LNCaP clone FGC (cell line): Measurements from ENCODE around the gene CDK3.

Experiments used
- DNase-seq: peaks from one replicate; pipeline ENCODE4 v3.0.0-alpha.2; 2011; ENCODE audit warnings: low read depth
- H3K4me3 ChIP-seq: 2 replicates; pipeline ENCODE4 v1.5.1; 2011; ENCODE audit warnings: mild to moderate bottlenecking, low read depth, low read length, control low read depth
- CTCF ChIP-seq: IDR thresholded peaks from 2 replicates; pipeline ENCODE4 v1.5.1; 2012; ENCODE audit warnings: mild to moderate bottlenecking; ENCODE audit not compliant: control insufficient read depth, insufficient read depth; ENCODE audit errors: extremely low read depth

Gene CDK3

DNA sequence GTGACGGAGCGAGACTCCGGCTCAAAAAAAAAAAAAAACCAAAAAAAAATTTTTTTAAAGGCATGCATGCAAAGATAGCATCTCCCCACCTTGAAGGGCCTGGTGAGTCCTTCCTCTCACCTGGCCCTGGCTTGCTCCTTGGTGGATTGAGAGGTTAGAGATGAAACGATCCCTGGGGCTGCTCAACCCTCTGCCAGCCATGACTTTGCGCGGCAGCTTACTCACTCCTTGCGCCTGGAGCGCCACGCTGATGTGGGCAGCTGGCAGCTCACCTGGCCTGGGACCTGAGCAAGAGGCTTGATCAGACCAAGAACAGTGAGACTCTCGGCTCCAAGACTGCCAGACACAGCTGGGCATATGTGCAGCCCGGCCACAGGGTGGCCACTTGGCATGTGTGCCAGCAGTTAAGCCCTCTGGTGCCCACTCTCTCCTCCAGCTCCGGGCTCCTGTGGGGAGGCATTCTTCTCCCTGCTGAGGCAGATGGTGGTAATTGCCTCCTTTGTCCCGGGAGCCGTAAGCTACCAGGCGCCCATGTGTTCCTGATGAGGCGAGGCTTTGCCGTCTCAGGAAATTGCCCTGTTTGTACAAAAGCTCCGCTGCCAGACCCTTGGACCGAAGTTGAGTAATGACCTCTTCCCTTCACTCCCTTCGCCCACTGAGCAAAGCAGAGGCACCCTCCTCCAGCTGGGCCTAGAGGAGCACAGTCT lies 31.6 kb downstream of the CDK3 start:
- DNase-seq, result no peak
- H3K4me3 ChIP-seq, result no peak overlapping the region

GRCh38 chr17:76032780-76033108 lies 32.1 kb downstream of the CDK3 start:
- no peak overlapping the region for H3K4me3 ChIP-seq
- TF ChIP-seq CTCF, result no peak
- DNase-seq, result no peak

More for the DNA sequence above, 31.6 kb downstream of the CDK3 start:
- no peak for TF ChIP-seq CTCF

DNA sequence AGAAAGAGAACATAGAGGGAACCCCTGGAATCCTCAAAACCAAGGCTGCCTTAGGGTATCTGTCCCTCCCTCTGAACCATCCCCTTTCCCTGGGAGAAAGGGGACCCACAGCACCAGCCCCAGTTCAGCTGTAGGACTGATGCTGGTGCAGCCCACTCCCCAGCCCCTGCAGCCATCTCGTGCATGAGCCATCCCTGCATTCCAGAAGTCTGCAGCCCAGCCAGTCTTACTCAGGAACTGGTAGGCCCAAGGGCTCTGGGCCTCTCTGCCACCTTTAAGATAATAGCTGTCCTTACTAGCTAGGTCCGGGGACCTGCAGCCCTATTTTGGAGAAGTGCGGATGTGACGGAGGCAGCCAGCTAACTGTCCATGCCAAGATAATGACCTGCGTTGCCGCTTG lies 32.5 kb downstream of the CDK3 start:
- no peak for DNase-seq
- H3K4me3 ChIP-seq, result no peak overlapping the region
- TF ChIP-seq CTCF, result no peak

DNA sequence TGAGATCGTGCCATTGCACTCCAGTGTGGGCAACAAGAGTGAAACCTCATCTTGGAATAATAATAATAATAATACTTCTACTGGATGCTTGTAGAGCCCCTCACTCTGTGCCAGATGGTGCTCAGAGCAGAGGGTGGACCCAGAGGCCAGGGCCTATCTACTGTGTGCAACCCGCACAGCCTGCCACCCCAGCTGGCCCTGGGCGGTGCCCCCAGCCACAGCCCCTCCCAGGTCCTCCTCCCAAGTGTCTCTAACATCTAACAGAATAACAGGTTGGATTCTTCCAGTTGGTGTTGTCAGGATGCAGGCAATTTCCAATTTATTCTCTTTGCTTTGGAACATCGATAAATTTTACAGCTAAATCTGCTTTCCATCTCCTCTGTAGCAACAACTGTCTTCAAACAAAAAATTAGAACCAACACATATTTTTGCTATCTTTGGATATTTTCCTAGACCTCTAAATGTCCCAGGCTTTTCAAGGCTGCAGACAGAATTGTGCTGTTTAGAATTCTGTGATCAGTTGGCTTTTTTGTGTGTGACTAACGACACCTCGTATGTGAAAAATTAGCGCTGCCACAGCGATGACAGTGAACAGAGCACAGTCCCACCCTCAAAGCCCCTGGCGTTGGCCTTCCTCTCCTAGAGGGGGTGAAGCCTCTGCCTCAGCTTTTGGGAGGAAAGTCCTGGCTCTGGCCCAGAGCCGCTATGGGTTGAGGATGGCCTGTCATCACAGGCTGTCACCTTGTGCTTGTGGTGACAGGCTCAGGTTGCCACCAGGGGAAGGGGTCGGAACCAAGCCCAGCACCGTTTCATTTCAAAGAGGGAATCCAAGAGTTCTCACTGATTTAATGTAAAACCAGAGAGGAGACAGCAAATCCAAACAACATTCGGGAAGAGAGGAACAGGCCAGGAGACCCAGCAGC lies 34.0 kb downstream of the CDK3 start:
- no peak overlapping the region for H3K4me3 ChIP-seq
- DNase-seq, result no peak
- no peak for TF ChIP-seq CTCF

DNA sequence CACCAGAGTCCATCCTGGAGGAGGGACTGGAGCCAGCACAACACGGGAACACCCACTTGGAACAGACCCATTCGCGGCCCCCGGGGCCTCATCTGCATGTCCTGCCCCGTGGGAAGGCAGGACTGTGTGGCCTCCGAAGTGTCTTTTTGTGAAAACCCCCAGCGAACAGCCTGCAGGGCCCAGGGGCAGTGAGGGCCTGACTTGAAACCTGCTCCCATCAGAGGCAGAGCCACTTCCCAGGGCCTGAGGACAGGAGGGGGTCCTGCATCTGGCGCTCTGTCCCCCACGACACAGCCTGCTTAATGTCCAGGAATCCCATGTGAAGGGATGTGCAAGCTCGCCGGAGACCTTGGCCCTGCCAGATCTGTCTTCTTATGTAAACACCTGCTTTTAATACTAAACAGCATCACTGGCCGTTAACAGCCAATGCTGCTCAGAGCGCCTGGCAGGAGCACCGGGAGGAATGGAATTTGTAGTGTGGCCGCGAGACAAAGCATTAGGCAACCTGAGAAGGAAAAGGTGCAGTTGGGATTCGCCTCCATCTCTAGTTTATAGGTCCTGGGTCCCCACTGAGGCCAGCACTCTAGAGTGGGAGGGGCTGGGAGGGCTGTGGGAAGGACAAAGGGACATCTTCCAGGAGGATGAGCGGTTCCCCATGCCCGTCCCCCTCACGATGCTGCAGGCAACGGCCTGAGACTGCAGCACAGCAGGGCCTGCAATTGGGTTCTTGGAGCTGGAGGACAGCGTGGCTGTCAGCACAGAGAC lies 36.0 kb downstream of the CDK3 start:
- no peak for DNase-seq
- H3K4me3 ChIP-seq, result no peak overlapping the region
- no peak for TF ChIP-seq CTCF

- H3K4me3 ChIP-seq, result no peak overlapping the region
- TF ChIP-seq CTCF, result no peak
- DNase-seq, result no peak
These were observed 37.4 kb downstream of the CDK3 start for GRCh38 chr17:76038050-76038449.
